GM12878 (cell line): ENCODE measurements around the gene HDAC7. TPM values are rescaled to one million over a fixed set of nuclear protein-coding genes. Genes with fewer than 3 reads are reported as not detected.
A peak's percentile ranks its signal among the peaks of the same experiment; 100 is the strongest.

ENCODE experiments used
- ATF3 ChIP-seq: IDR thresholded peaks from 2 replicates; pipeline ENCODE4 v1.6.1; 2011; ENCODE audit warnings: low read depth, mild to moderate bottlenecking, low read length, moderate library complexity, borderline replicate concordance; ENCODE audit errors: extremely low read depth
- BHLHE40 ChIP-seq, 2 experiments: fragments of 450-650 bp in 1 of 2; IDR thresholded peaks; 2 replicates each; pipeline ENCODE4 v1.6.1; 2011 to 2017; ENCODE audit warnings: low read depth in 2 of 2, borderline replicate concordance in 1 of 2, improper control_type of control experiment in 1 of 2, low read length in 1 of 2, mild to moderate bottlenecking in 1 of 2
- GATAD2B ChIP-seq: fragments of 450-650 bp; conservative IDR thresholded peaks from 2 replicates; pipeline ENCODE4 v1.6.1; 2017; ENCODE audit warnings: low read depth, mild to moderate bottlenecking, moderate library complexity
- HDAC2 ChIP-seq: fragments of 200-600 bp; sonication (generic); IDR thresholded peaks from 2 replicates; pipeline ENCODE4 v1.6.1; 2017
- IRF4 ChIP-seq: IDR thresholded peaks from 2 replicates; pipeline ENCODE4 v1.6.1; 2011; ENCODE audit warnings: low read depth, low read length
- NRF1 ChIP-seq: conservative IDR thresholded peaks from 2 replicates; pipeline ENCODE4 v1.6.1; 2011; ENCODE audit warnings: mild to moderate bottlenecking, low read depth, low read length, improper control_type of control experiment
- PAX8 ChIP-seq: fragments of 450-650 bp; IDR thresholded peaks from 2 replicates; pipeline ENCODE4 v1.6.1; 2017; ENCODE audit warnings: mild to moderate bottlenecking, moderate library complexity
- RELA ChIP-seq: fragments of 450-650 bp; IDR thresholded peaks from 2 replicates; pipeline ENCODE4 v1.8.0; 2014; ENCODE audit warnings: borderline replicate concordance; ENCODE audit not compliant: partially characterized antibody
- polyA plus RNA-seq, 11 experiments: library from polyadenylated mRNA; depleted of rRNA in 4 of 11; unstranded in 6 of 11; stranded (reverse) in 5 of 11; fragments of >200 nt; fragmentation: Nextera tagmentation in 4 of 11; fragmentation: Illumina TruSeq in 1 of 11; extraction: Ambion mirVana in 4 of 11; extraction: Trizol in 1 of 11; gene quantifications; 1 replicate in 1 of 11; 2 replicates in 10 of 11; pipeline versions ENCODE4 v1.2.1 to v1.2.3, GENCODE V29; 2011 to 2016; ENCODE audit warnings: inconsistent platforms in 2 of 11, missing spikeins in 2 of 11, low read depth in 1 of 11
- total RNA-seq, 4 experiments: library from RNA; depleted of rRNA in 3 of 4; stranded (reverse); fragments of >200 nt in 3 of 4; fragmentation: Illumina TruSeq in 1 of 4; extraction: Trizol in 1 of 4; gene quantifications; 2 replicates each; pipeline versions ENCODE4 v1.2.1 to v1.2.3, GENCODE V29; 2013 to 2021
- TF ChIP-seq, protein P1 (sequence below): IDR thresholded peaks from 2 replicates; pipeline ENCODE4 v1.6.1; 2012; ENCODE audit warnings: improper control_type of control experiment, low read depth, low read length; ENCODE audit not compliant: insufficient replicate concordance
- TF ChIP-seq, protein P2 (sequence below): fragments of 450-650 bp; IDR thresholded peaks from 2 replicates; pipeline ENCODE4 v1.6.1; 2018; ENCODE audit warnings: mild to moderate bottlenecking, low read depth, moderate library complexity; ENCODE audit not compliant: partially characterized antibody
- TF ChIP-seq, protein P3 (sequence below): fragments of 450-650 bp; formaldehyde crosslinking; IDR thresholded peaks from 2 replicates; pipeline ENCODE4 v1.4.0; 2020; ENCODE audit warnings: mild to moderate bottlenecking, moderate library complexity

Gene HDAC7
- total and polyA plus RNA-seq, 10 of the 15 experiments (the other 5 are each of a cell fraction or from before 2014, with no cell fraction given), result 0.47 to 18.3 (median 5.4) TPM

DNA sequence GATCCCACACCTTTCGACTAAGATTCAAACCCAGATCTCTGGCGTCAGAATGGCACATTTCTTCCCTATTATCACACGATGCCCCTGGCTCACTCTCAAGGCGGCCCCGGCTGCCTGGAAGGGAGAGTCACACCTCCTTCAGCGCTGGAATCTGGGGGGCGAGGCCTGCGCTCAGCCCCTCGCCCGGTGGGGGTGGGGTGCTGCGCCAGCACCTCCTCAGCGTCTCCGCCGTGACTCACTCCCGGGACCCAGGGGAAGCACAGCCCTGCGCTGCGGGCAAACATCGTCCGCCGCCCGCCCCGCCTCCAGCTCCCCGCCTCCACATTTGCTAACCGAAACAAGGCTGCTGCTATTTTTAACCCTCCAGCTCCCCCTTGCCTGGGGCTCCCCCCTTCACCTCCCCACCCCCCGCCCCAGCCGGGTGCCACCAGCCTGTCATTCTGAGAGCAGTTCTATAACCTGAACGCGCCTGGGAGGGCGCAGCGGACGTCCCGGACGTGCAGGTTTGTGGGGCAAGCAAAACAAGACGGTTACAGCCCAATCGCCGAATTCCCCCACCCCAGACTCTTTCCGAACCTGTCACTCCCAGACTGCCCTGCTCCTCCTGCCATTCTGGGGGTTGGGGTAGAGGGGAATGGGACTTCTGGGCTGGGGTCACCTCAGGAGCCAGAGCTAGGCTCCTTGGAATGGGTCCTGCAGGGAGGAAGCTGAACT, 6.7 kb downstream of the HDAC7 start (continued):
- TF ChIP-seq, protein P1, sequence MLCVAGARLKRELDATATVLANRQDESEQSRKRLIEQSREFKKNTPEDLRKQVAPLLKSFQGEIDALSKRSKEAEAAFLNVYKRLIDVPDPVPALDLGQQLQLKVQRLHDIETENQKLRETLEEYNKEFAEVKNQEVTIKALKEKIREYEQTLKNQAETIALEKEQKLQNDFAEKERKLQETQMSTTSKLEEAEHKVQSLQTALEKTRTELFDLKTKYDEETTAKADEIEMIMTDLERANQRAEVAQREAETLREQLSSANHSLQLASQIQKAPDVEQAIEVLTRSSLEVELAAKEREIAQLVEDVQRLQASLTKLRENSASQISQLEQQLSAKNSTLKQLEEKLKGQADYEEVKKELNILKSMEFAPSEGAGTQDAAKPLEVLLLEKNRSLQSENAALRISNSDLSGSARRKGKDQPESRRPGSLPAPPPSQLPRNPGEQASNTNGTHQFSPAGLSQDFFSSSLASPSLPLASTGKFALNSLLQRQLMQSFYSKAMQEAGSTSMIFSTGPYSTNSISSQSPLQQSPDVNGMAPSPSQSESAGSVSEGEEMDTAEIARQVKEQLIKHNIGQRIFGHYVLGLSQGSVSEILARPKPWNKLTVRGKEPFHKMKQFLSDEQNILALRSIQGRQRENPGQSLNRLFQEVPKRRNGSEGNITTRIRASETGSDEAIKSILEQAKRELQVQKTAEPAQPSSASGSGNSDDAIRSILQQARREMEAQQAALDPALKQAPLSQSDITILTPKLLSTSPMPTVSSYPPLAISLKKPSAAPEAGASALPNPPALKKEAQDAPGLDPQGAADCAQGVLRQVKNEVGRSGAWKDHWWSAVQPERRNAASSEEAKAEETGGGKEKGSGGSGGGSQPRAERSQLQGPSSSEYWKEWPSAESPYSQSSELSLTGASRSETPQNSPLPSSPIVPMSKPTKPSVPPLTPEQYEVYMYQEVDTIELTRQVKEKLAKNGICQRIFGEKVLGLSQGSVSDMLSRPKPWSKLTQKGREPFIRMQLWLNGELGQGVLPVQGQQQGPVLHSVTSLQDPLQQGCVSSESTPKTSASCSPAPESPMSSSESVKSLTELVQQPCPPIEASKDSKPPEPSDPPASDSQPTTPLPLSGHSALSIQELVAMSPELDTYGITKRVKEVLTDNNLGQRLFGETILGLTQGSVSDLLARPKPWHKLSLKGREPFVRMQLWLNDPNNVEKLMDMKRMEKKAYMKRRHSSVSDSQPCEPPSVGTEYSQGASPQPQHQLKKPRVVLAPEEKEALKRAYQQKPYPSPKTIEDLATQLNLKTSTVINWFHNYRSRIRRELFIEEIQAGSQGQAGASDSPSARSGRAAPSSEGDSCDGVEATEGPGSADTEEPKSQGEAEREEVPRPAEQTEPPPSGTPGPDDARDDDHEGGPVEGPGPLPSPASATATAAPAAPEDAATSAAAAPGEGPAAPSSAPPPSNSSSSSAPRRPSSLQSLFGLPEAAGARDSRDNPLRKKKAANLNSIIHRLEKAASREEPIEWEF, result no peak
- no peak for TF ChIP-seq PAX8
- peak; percentile 46 to 48; a peak in 3 of 4 replicates for TF ChIP-seq BHLHE40 (IDR thresholded peaks at IDR 0.05; ENCODE audit: borderline replicate concordance in 1 of 2, low read depth in 2 of 2, low read length in 1 of 2)
- TF ChIP-seq ATF3, result no peak
- TF ChIP-seq, protein P2, sequence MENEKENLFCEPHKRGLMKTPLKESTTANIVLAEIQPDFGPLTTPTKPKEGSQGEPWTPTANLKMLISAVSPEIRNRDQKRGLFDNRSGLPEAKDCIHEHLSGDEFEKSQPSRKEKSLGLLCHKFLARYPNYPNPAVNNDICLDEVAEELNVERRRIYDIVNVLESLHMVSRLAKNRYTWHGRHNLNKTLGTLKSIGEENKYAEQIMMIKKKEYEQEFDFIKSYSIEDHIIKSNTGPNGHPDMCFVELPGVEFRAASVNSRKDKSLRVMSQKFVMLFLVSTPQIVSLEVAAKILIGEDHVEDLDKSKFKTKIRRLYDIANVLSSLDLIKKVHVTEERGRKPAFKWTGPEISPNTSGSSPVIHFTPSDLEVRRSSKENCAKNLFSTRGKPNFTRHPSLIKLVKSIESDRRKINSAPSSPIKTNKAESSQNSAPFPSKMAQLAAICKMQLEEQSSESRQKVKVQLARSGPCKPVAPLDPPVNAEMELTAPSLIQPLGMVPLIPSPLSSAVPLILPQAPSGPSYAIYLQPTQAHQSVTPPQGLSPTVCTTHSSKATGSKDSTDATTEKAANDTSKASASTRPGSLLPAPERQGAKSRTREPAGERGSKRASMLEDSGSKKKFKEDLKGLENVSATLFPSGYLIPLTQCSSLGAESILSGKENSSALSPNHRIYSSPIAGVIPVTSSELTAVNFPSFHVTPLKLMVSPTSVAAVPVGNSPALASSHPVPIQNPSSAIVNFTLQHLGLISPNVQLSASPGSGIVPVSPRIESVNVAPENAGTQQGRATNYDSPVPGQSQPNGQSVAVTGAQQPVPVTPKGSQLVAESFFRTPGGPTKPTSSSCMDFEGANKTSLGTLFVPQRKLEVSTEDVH, result no peak
- peak; percentile 18 for TF ChIP-seq RELA
- TF ChIP-seq, protein P3, sequence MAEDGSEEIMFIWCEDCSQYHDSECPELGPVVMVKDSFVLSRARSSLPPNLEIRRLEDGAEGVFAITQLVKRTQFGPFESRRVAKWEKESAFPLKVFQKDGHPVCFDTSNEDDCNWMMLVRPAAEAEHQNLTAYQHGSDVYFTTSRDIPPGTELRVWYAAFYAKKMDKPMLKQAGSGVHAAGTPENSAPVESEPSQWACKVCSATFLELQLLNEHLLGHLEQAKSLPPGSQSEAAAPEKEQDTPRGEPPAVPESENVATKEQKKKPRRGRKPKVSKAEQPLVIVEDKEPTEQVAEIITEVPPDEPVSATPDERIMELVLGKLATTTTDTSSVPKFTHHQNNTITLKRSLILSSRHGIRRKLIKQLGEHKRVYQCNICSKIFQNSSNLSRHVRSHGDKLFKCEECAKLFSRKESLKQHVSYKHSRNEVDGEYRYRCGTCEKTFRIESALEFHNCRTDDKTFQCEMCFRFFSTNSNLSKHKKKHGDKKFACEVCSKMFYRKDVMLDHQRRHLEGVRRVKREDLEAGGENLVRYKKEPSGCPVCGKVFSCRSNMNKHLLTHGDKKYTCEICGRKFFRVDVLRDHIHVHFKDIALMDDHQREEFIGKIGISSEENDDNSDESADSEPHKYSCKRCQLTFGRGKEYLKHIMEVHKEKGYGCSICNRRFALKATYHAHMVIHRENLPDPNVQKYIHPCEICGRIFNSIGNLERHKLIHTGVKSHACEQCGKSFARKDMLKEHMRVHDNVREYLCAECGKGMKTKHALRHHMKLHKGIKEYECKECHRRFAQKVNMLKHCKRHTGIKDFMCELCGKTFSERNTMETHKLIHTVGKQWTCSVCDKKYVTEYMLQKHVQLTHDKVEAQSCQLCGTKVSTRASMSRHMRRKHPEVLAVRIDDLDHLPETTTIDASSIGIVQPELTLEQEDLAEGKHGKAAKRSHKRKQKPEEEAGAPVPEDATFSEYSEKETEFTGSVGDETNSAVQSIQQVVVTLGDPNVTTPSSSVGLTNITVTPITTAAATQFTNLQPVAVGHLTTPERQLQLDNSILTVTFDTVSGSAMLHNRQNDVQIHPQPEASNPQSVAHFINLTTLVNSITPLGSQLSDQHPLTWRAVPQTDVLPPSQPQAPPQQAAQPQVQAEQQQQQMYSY (CRISPR knock-in tag), result no peak
- peak; percentile 29; the same call in 1 of the 2 replicates for TF ChIP-seq GATAD2B
- no peak for TF ChIP-seq HDAC2
- no peak for TF ChIP-seq NRF1
- TF ChIP-seq IRF4, result peak; percentile 48; the same call in 1 of the 2 replicates
